ENCODE results near the gene TMEM204. TPM values are rescaled to one million over a fixed set of nuclear protein-coding genes. Genes with fewer than 3 reads are reported as not detected.

Gene TMEM204
- total and polyA plus RNA-seq, 4 donors, result 24.7 to 116 (median 40.4) TPM

- no peak for DNase-seq
- WGBS, 2 donors, result 49 to 56% methylated on average over 26 of the region's 26 CpGs
- peaks cover 0 to 48% (median 0%) of the 10 kb centered on the region in 5 donors for H3K4me1 ChIP-seq (ENCODE audit: control insufficient read depth in 5 of 5, insufficient read depth in 5 of 5, low read length in 5 of 5)
- H3K27ac ChIP-seq (ENCODE audit: low read depth in 1 of 2, low read length in 1 of 2), result peak overlapping the region in 1 of 2 donors; percentile 78
- no peak overlapping the region for H3K4me3 ChIP-seq
- no peaks in the 10 kb centered on the region for H3K9me3 ChIP-seq (ENCODE audit: control insufficient read depth in 4 of 4, insufficient read depth in 3 of 4, low read length in 3 of 4)
- no peak for ATAC-seq (ENCODE audit: insufficient read depth, low FRiP score)
- H3K9ac ChIP-seq (ENCODE audit: insufficient read depth in 1 of 2, low read length in 2 of 2), result no peak overlapping the region
- no peaks in the 10 kb centered on the region for H3K27me3 ChIP-seq (ENCODE audit: control insufficient read depth in 3 of 3, insufficient read depth in 3 of 3, low read length in 2 of 3)
- TF ChIP-seq, protein P1, sequence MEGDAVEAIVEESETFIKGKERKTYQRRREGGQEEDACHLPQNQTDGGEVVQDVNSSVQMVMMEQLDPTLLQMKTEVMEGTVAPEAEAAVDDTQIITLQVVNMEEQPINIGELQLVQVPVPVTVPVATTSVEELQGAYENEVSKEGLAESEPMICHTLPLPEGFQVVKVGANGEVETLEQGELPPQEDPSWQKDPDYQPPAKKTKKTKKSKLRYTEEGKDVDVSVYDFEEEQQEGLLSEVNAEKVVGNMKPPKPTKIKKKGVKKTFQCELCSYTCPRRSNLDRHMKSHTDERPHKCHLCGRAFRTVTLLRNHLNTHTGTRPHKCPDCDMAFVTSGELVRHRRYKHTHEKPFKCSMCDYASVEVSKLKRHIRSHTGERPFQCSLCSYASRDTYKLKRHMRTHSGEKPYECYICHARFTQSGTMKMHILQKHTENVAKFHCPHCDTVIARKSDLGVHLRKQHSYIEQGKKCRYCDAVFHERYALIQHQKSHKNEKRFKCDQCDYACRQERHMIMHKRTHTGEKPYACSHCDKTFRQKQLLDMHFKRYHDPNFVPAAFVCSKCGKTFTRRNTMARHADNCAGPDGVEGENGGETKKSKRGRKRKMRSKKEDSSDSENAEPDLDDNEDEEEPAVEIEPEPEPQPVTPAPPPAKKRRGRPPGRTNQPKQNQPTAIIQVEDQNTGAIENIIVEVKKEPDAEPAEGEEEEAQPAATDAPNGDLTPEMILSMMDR (IDR thresholded peaks at IDR 0.05; ENCODE audit: control extremely low read depth, extremely low read depth), result no peak
- peaks cover 0 to 64% (median 24%) of the 10 kb centered on the region in 4 donors for H3K36me3 ChIP-seq (ENCODE audit: control insufficient read depth in 4 of 4, insufficient read depth in 4 of 4, low read length in 4 of 4)
These were observed 4.4 kb downstream of the TMEM204 start for GRCh38 chr16:1537763-1538289.

GRCh38 chr16:1538804-1539520 is 5.5 kb downstream of the TMEM204 start:
- TF ChIP-seq, protein P1 (IDR thresholded peaks at IDR 0.05; ENCODE audit: control extremely low read depth, extremely low read depth), result no peak
- Histone ChIP-seq H3K9ac (ENCODE audit: insufficient read depth in 1 of 2, low read length in 2 of 2) (no peak overlapping the region), H3K27me3 (ENCODE audit: control insufficient read depth in 3 of 3, insufficient read depth in 3 of 3, low read length in 2 of 3) (no peaks in the 10 kb centered on the region), H3K4me1 (ENCODE audit: control insufficient read depth in 5 of 5, insufficient read depth in 5 of 5, low read length in 5 of 5) (peaks cover 0 to 37% (median 0%) of the 10 kb centered on the region in 5 donors), H3K27ac (ENCODE audit: low read depth in 1 of 2, low read length in 1 of 2) (peak overlapping the region in 1 of 2 donors; percentile 78), H3K36me3 (ENCODE audit: control insufficient read depth in 4 of 4, insufficient read depth in 4 of 4, low read length in 4 of 4) (peaks cover 0 to 64% (median 25%) of the 10 kb centered on the region in 4 donors), H3K4me3 (no peak overlapping the region), H3K9me3 (ENCODE audit: control insufficient read depth in 4 of 4, insufficient read depth in 3 of 4, low read length in 3 of 4) (no peaks in the 10 kb centered on the region)
- ATAC-seq (ENCODE audit: insufficient read depth, low FRiP score) (no peak), DNase-seq (no peak)
- WGBS, 2 donors, result 81 to 85% methylated on average over 22 of the region's 22 CpGs

DNA sequence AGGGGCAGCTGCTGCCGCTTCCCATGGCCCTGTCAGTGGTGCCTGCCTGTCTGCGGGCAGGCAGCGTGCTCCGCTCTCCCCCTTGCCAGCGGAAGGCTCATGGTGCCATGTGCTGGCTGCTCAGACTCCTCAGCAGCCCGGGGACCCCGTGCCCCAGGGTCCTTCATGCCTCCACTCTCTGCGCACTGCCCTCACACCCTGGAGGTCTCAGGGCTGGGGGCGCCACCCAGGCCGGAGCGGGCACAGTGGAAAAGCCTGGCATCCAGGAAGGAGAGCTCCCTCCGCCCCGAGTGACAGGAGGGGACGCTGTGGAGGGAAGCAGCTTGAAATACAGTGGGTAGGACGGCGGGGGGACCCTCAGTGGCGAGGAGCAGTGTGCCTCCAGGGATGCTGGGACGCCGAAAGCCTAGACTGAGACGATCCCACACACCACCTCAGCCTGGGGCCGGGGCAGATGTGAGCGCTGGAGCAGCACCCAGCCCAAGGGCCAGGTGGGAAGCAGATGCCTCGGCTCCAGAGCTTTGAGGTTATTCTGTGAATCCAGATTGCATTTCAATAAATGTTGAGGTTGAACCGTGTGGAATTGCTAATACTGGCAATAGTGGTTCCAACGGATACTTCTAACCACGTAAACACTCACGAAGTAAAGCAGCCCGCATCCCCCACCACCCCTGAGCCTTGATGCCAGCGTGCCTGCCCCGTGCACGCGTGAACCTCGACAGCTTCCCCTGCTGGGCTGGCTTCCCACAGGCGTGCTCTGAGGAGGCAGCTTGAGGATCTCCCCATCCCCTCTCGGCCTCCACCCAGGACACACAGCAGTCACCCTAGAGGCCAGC is 6.5 kb downstream of the TMEM204 start:
- Histone ChIP-seq H3K4me1 (ENCODE audit: control insufficient read depth in 5 of 5, insufficient read depth in 5 of 5, low read length in 5 of 5) (peaks cover 0 to 35% (median under 1%) of the 10 kb centered on the region in 5 donors), H3K27ac (ENCODE audit: low read depth in 1 of 2, low read length in 1 of 2) (peak overlapping the region in 1 of 2 donors; percentile 9), H3K27me3 (ENCODE audit: control insufficient read depth in 3 of 3, insufficient read depth in 3 of 3, low read length in 2 of 3) (no peaks in the 10 kb centered on the region), H3K9me3 (ENCODE audit: control insufficient read depth in 4 of 4, insufficient read depth in 3 of 4, low read length in 3 of 4) (no peaks in the 10 kb centered on the region), H3K9ac (ENCODE audit: insufficient read depth in 1 of 2, low read length in 2 of 2) (no peak overlapping the region), H3K4me3 (no peak overlapping the region), H3K36me3 (ENCODE audit: control insufficient read depth in 4 of 4, insufficient read depth in 4 of 4, low read length in 4 of 4) (peaks cover 0 to 64% (median 25%) of the 10 kb centered on the region in 4 donors)
- DNase-seq (no peak), ATAC-seq (ENCODE audit: insufficient read depth, low FRiP score) (no peak)
- WGBS, 2 donors, result 79 to 91% methylated on average over 35 of the region's 35 CpGs
- TF ChIP-seq, protein P1 (IDR thresholded peaks at IDR 0.05; ENCODE audit: control extremely low read depth, extremely low read depth), result no peak

All from lung (tissue), 12 donors.